ENCODE results near the gene AMFR. TPM values are rescaled to one million over a fixed set of nuclear protein-coding genes. Genes with fewer than 3 reads are reported as not detected.
"Not testable (repeated sequence)": the region's sequence is repeated elsewhere in the genome, so short reads cannot be mapped to it uniquely, and the experiment has no call there.

AMFR gene
- total RNA-seq, 1 donor from 2014 or later: 199 TPM

- peak; percentile 32 for DNase-seq (ENCODE audit: low spot score)
These were observed 961 bp downstream of the AMFR start for GRCh38 chr16:56424404-56424764.

- DNase-seq (ENCODE audit: low spot score): peak; percentile 30
These were observed 1.6 kb downstream of the AMFR start for GRCh38 chr16:56423584-56424403.

GRCh38 chr16:56422896-56423441, 2.4 kb downstream of the AMFR start:
- no peak for DNase-seq (ENCODE audit: low spot score)

- no peak for DNase-seq (ENCODE audit: low spot score)
These were observed 3.2 kb downstream of the AMFR start for GRCh38 chr16:56421976-56422669.

- no peak for DNase-seq (ENCODE audit: low spot score)
These were observed 4.0 kb downstream of the AMFR start for GRCh38 chr16:56421313-56421712.

GRCh38 chr16:56420613-56421012, 4.7 kb downstream of the AMFR start:
- DNase-seq (ENCODE audit: low spot score): no peak

- no peak for DNase-seq (ENCODE audit: low spot score)
These were observed 5.4 kb downstream of the AMFR start for GRCh38 chr16:56419740-56420548.

GRCh38 chr16:56417138-56417537, 8.2 kb downstream of the AMFR start:
- no peak for DNase-seq (ENCODE audit: low spot score)

GRCh38 chr16:56415875-56416274, 9.5 kb downstream of the AMFR start:
- DNase-seq (ENCODE audit: low spot score): no peak

- DNase-seq (ENCODE audit: low spot score): no peak
These were observed 11.0 kb downstream of the AMFR start for GRCh38 chr16:56414366-56414765.

GRCh38 chr16:56413381-56413780, 12.0 kb downstream of the AMFR start:
- no peak for DNase-seq (ENCODE audit: low spot score)

GRCh38 chr16:56411624-56412023, 13.7 kb downstream of the AMFR start:
- DNase-seq (ENCODE audit: low spot score): no peak

- no peak for DNase-seq (ENCODE audit: low spot score)
These were observed 14.2 kb downstream of the AMFR start for GRCh38 chr16:56411123-56411522.

- DNase-seq (ENCODE audit: low spot score): no peak
These were observed 16.1 kb downstream of the AMFR start for GRCh38 chr16:56409195-56409594.

GRCh38 chr16:56408379-56409098, 16.8 kb downstream of the AMFR start:
- no peak for DNase-seq (ENCODE audit: low spot score)

- DNase-seq (ENCODE audit: low spot score): no peak
These were observed 19.2 kb downstream of the AMFR start for GRCh38 chr16:56405977-56406672.

GRCh38 chr16:56401482-56401881, 23.9 kb downstream of the AMFR start:
- DNase-seq (ENCODE audit: low spot score): no peak

GRCh38 chr16:56400458-56400857, 24.9 kb downstream of the AMFR start:
- DNase-seq (ENCODE audit: low spot score): no peak

- DNase-seq (ENCODE audit: low spot score): no peak
These were observed 25.9 kb downstream of the AMFR start for GRCh38 chr16:56399486-56399885.

- DNase-seq (ENCODE audit: low spot score): no peak
These were observed 26.3 kb downstream of the AMFR start for GRCh38 chr16:56399047-56399446.

- DNase-seq (ENCODE audit: low spot score): not testable (repeated sequence)
These were observed 28.6 kb downstream of the AMFR start for GRCh38 chr16:56396724-56397123.
